HG03469 (cell line): ENCODE data around the gene AIM2.
A peak's percentile ranks its signal among the peaks of the same experiment; 100 is the strongest.

Experiments
- ATAC-seq: cut with Tn5 transposase; IDR thresholded peaks from one replicate; pipeline ENCODE4 v1.9.1; 2021; ENCODE audit warnings: mild to moderate bottlenecking, moderate library complexity, moderate number of reproducible peaks; ENCODE audit not compliant: unreplicated experiment

The AIM2 gene

DNA sequence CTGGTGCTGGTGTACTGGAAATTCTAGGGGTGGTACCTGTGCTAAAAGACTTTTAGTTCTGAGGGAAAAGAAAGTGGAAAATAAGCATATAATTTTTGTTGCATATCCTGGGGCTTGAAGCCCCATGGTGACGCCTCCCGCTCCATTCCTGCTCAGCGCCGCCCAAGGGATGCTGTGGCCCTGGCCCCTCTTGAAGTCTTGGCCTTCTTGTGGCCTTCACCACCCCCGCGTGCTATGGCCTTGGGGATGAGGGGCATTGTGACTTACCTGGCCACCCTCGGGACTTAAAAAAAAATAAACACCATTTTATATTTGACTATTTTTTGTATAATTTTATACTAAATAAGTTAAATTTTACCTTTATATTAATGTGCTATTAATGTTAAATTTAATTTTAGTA lies 51.5 kb downstream of the AIM2 start:
- no peak for ATAC-seq

DNA sequence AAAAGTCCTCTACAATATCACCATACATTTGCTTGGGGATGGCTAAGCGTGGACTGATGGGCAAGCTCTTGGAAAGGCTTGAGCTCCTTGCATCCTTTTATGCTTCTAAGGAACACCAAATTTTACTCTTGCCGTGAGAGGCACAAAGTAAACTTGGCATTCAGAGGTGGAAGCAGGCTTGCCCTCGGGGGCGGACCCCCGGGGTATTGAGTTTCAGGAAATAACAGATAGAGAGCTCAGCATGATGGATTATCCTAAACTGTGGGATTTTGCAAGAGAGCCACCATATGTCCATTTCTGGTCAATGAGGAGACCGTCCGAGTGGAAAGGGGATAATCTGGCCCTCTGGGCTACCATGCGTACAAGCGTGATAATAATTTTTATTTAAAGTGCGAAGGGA lies 52.8 kb downstream of the AIM2 start:
- ATAC-seq: no peak

DNA sequence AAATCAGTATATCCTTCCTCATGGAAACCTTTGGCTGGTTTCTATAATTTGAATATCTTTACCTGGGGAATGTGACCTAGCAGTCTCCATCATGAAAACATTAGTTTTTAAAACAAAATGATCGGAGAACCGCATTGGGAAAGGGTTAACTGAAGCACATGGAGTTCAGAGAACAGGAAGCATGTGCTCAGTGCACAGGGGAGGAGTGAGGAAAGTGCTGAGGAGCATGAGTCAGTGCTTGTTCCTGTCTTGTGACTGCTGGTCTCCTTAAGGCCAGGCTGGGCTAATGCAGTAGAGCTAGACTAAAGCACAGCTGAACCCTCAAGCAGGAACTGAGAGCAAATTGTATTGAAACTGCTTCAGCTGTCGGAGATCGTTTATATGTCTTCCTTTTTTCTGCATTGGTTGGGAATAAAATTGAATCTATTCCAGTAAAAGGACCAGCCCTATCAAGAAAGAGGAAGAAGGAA lies 61.1 kb downstream of the AIM2 start:
- peak; percentile 94 for ATAC-seq

DNA sequence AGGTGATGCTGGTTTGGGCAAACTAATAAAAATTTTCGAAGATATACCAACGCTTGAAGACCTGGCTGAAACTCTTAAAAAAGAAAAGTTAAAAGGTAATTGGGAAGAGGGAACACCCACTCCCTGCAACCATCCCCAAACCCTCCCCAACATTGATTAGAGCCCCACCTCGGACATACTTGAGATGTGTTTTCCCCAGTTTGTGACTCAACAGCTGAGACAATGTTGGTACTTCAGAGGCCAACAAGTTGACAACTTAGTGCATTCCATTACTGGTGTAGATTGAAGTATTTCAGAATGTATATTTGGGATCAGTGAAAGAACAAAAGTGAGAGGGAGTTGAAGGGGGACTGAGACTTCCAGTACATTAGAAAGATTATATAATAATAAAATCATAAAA lies 61.7 kb downstream of the AIM2 start:
- ATAC-seq: no peak

DNA sequence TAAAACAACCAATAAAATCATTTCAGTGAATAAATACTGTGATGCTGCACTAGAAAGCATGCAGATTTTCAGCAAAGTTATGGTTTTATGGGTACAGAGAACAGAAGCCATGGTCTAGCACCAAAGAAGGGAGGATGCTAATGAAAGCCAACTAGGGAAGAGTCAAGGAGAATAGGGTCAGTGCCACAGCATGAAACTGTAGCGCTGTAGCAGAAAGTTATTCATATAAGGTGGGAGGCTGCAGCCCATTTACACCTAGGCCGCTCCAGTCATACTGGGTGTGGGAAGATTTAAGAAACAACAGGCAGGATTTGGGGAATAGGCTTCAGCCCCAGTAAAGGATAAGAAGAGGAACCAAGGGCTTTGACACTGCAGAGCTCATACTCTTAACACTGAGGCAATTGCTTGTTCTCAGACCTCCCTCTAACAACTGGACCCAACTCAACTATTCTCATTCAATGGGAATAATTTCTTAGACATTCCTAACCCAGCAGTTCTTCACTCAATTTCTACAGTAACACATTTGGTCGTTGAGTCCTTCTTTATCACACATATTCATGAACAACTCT lies 62.5 kb downstream of the AIM2 start:
- ATAC-seq: no peak

DNA sequence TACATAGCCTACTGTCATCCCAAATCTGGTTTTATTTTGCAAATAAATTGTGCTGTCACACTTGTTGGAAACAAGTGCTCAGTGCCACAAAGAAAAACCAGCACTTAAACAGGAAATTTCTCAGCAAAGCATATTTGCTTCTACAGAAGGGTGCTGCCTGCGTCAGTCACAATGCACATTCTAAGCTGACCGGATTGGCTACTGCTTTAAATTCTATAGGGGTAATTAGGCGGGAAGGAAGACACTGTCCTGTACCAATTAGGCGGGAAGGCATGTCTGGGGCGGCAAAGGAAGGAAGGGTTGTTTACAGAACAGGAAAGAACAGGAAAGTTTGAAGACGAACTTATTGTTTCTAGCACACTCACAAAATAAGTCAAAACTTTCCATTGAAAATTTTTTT lies 64.1 kb downstream of the AIM2 start:
- ATAC-seq: no peak
